Hepatocyte (in vitro differentiated cells): ENCODE measurements around the gene LHX5.
A peak's percentile ranks its signal among the peaks of the same experiment; 100 is the strongest.

ENCODE experiments used
- CTCF ChIP-seq: fragments of 200-600 bp; sonication (generic); IDR thresholded peaks from 2 replicates; pipeline ENCODE4 v1.5.1; 2016; ENCODE audit warnings: antibody characterized with exemption, mild to moderate bottlenecking; ENCODE audit not compliant: poor library complexity
- EZH2 ChIP-seq: fragments of 200-600 bp; sonication (generic); IDR thresholded peaks from 2 replicates; pipeline ENCODE4 v1.6.1; 2016; ENCODE audit warnings: antibody characterized with exemption, mild to moderate bottlenecking, borderline replicate concordance

GRCh38 chr12:113476176-113476986, 4.7 kb upstream of the LHX5 start:
- TF ChIP-seq CTCF (no peak), EZH2 (peak; percentile 100)
